DOHH2 (cell line): ENCODE data around the gene C11orf54.

Experiments used
- H3F3A ChIP-seq: fragments of 200-600 bp; sonication (generic), shearing (Covaris generic); 2 replicates; pipeline ENCODE4 v1.6.0; 2016; ENCODE audit warnings: antibody characterized with exemption, mild to moderate bottlenecking; ENCODE audit not compliant: control insufficient read depth, insufficient read depth
- H3K27ac ChIP-seq: fragments of 200-600 bp; sonication (generic); 2 replicates; pipeline ENCODE4 v1.5.1; 2014; ENCODE audit warnings: low read depth, mild to moderate bottlenecking, low read length, moderate library complexity
- H3K27me3 ChIP-seq: fragments of 200-600 bp; sonication (generic); 2 replicates; pipeline ENCODE4 v1.6.1; 2014; ENCODE audit warnings: mild to moderate bottlenecking, low read length, mixed read lengths; ENCODE audit not compliant: control insufficient read depth
- H3K36me3 ChIP-seq: fragments of 200-600 bp; sonication (generic); 2 replicates; pipeline ENCODE4 v1.6.1; 2014; ENCODE audit warnings: mild to moderate bottlenecking, low read length, moderate library complexity, mixed read lengths; ENCODE audit not compliant: control insufficient read depth
- H3K4me1 ChIP-seq: fragments of 200-600 bp; sonication (generic); 2 replicates; pipeline ENCODE4 v1.6.1; 2014; ENCODE audit warnings: mild to moderate bottlenecking, low read length, mixed read lengths; ENCODE audit not compliant: control insufficient read depth
- H3K4me2 ChIP-seq: fragments of 200-600 bp; sonication (generic); 2 replicates; pipeline ENCODE4 v1.6.0; 2014; ENCODE audit warnings: mild to moderate bottlenecking, low read length, moderate library complexity
- H3K4me3 ChIP-seq: fragments of 200-600 bp; sonication (generic); 2 replicates; pipeline ENCODE4 v1.5.1; 2014; ENCODE audit warnings: mild to moderate bottlenecking, low read length, mixed read lengths
- H3K79me2 ChIP-seq: fragments of 200-600 bp; sonication (generic); 2 replicates; pipeline ENCODE4 v1.6.1; 2014; ENCODE audit warnings: mild to moderate bottlenecking, low read length, mixed read lengths; ENCODE audit not compliant: control insufficient read depth
- H3K9me2 ChIP-seq: fragments of 200-600 bp; sonication (generic); replicated peaks from 2 replicates; pipeline ENCODE4 v1.6.1; 2014; ENCODE audit warnings: mild to moderate bottlenecking, low read length, mixed read lengths; ENCODE audit not compliant: control insufficient read depth
- H3K9me3 ChIP-seq: fragments of 200-600 bp; sonication (generic); 2 replicates; pipeline ENCODE4 v1.6.1; 2014; ENCODE audit warnings: antibody characterized with exemption, low read length, mixed read lengths; ENCODE audit not compliant: control insufficient read depth, insufficient read depth
- H4K20me1 ChIP-seq: fragments of 200-600 bp; sonication (generic); 2 replicates; pipeline ENCODE4 v1.6.0; 2014; ENCODE audit warnings: low read depth, mild to moderate bottlenecking, antibody characterized with exemption, low read length, moderate library complexity; ENCODE audit not compliant: control insufficient read depth, insufficient read depth
- CTCF ChIP-seq: fragments of 200-600 bp; sonication (generic); IDR thresholded peaks from one replicate; pipeline ENCODE4 v1.5.1; 2014; ENCODE audit warnings: antibody characterized with exemption, mild to moderate bottlenecking, low read depth, low read length; ENCODE audit not compliant: poor library complexity, severe bottlenecking
- EZH2phosphoT487 ChIP-seq: fragments of 200-600 bp; sonication (generic); IDR thresholded peaks from 2 replicates; pipeline ENCODE4 v1.6.1; 2017; ENCODE audit warnings: borderline replicate concordance, mild to moderate bottlenecking, antibody characterized with exemption, low read length, moderate library complexity, mixed read lengths

The C11orf54 gene

GRCh38 chr11:93733474-93733873, 8.0 kb upstream of the C11orf54 start:
- peaks cover 64% of the 10 kb centered on the region for H4K20me1 ChIP-seq
- TF ChIP-seq CTCF (no peak), EZH2phosphoT487 (no peak)
- H3K9me2 ChIP-seq = no peaks in the 10 kb centered on the region
- peaks cover 100% of the 10 kb centered on the region for H3F3A ChIP-seq
- H3K4me2 ChIP-seq = no peak overlapping the region; the same call in 1 of the 2 replicates
- no peak overlapping the region for H3K27ac ChIP-seq
- peaks cover 53% of the 10 kb centered on the region for H3K79me2 ChIP-seq
- H3K4me1 ChIP-seq = peaks cover 43% of the 10 kb centered on the region
- no peak overlapping the region for H3K4me3 ChIP-seq
- H3K27me3 ChIP-seq = no peaks in the 10 kb centered on the region
- no peaks in the 10 kb centered on the region for H3K9me3 ChIP-seq
- H3K36me3 ChIP-seq = peaks cover 100% of the 10 kb centered on the region

- H3F3A ChIP-seq = peaks cover 100% of the 10 kb centered on the region
- peaks cover 53% of the 10 kb centered on the region for H3K4me1 ChIP-seq
- peaks cover 76% of the 10 kb centered on the region for H4K20me1 ChIP-seq
- 0 out of 2 replicates have a peak overlapping the region, but pooled peaks have one; percentile 6 for H3K27ac ChIP-seq
- no peaks in the 10 kb centered on the region for H3K27me3 ChIP-seq
- H3K9me2 ChIP-seq = no peaks in the 10 kb centered on the region
- TF ChIP-seq EZH2phosphoT487 (no peak), CTCF (no peak)
- peak overlapping the region; percentile 11; the same call in 1 of the 2 replicates for H3K4me3 ChIP-seq
- no peaks in the 10 kb centered on the region for H3K9me3 ChIP-seq
- peak overlapping the region; percentile 86; the same call in 1 of the 2 replicates for H3K4me2 ChIP-seq
- H3K79me2 ChIP-seq = peaks cover 65% of the 10 kb centered on the region
- peaks cover 100% of the 10 kb centered on the region for H3K36me3 ChIP-seq
Measured at GRCh38 chr11:93734427-93735222, 6.8 kb upstream of the C11orf54 start.

- H3K27me3 ChIP-seq = no peaks in the 10 kb centered on the region
- H3K4me3 ChIP-seq = peak overlapping the region; percentile 23; the same call in 1 of the 2 replicates
- no peaks in the 10 kb centered on the region for H3K9me2 ChIP-seq
- peaks cover 53% of the 10 kb centered on the region for H3K4me1 ChIP-seq
- peaks cover 75% of the 10 kb centered on the region for H3K79me2 ChIP-seq
- TF ChIP-seq EZH2phosphoT487 = no peak
- TF ChIP-seq CTCF = no peak
- H3K4me2 ChIP-seq = peak overlapping the region; percentile 86
- peaks cover 100% of the 10 kb centered on the region for H3F3A ChIP-seq
- H3K9me3 ChIP-seq = no peaks in the 10 kb centered on the region
- H3K36me3 ChIP-seq = peaks cover 100% of the 10 kb centered on the region
- H3K27ac ChIP-seq = peak overlapping the region; percentile 30
- H4K20me1 ChIP-seq = peaks cover 75% of the 10 kb centered on the region
Measured at GRCh38 chr11:93735627-93736026, 5.8 kb upstream of the C11orf54 start.
